ENCODE data around the gene LEO1. TPM values are rescaled to one million over a fixed set of nuclear protein-coding genes. Genes with fewer than 3 reads are reported as not detected.
A peak's percentile ranks its signal among the peaks of the same experiment; 100 is the strongest.

Gene LEO1
- total and polyA plus RNA-seq, 2 of the 13 experiments (the other 11 are each of a cell fraction or from before 2014, with no cell fraction given), result 17.0 to 60.3 TPM

DNA sequence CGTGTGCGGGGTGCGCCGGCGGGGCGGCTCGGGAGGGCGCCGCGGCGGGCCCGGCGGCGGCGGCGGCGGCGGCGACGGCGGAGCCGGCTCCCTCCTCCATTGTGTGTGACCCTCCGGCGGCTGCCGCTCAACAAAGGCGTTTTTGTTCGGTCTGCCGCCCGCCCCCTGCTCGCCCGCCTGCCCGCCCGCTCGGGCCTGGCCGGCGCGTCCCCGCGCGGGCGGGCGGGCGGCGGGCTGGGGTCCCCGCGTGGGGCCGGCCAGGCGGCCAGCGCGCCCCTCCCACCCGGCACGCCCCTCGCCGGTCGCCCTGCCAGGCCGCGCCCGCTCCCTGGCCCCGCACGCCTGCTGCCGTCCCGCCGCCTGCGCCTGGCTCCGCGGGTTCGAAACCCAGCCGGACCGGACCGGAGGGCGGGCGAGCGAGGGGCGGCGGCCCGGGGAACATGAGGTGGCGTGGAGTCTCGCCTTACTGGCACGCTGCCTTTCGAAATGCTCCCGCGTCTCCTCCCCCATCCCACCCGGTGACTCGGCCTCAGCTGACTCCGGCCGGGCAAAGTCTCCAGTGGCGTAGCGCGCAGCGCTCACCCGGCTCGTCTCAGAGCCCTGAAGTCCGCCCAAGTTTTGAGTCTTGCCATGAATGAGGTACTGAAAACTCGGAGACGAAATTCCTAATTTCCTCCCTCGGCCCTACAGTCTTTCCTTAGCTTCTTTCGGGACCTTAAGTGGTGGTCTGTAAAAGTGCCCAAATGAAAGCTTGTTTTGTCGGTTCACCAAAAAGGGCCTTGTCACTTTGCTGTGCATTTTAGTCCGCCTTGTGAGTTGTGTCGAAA, 48.0 kb upstream of the LEO1 start (continued):
- TF ChIP-seq ZSCAN22 (CRISPR knock-in tag; IDR thresholded peaks at IDR 0.05) (no peak), HOXA3 (CRISPR knock-in tag; IDR thresholded peaks at IDR 0.05) (peak; percentile 83), IKZF1 (IDR thresholded peaks at IDR 0.05) (no peak), ISL2 (CRISPR knock-in tag; IDR thresholded peaks at IDR 0.05) (peak; percentile 71; the same call in 1 of the 2 replicates), ARNT2 (CRISPR knock-in tag; IDR thresholded peaks at IDR 0.05; ENCODE audit: low read depth) (peak; percentile 44), ZNF121 (CRISPR knock-in tag; IDR thresholded peaks at IDR 0.05) (peak; percentile 34; the same call in 1 of the 2 replicates), ZNF383 (CRISPR knock-in tag; IDR thresholded peaks at IDR 0.05; ENCODE audit: borderline replicate concordance) (no peak), GLI4 (CRISPR knock-in tag; IDR thresholded peaks at IDR 0.05; ENCODE audit: borderline replicate concordance) (no peak), CBFB (CRISPR knock-in tag; IDR thresholded peaks at IDR 0.05) (0 out of 2 replicates have a peak, but pooled peaks have one; percentile 31), ZBTB38 (CRISPR knock-in tag; IDR thresholded peaks at IDR 0.05) (peak; percentile 43; the same call in 1 of the 2 replicates), ZNF17 (CRISPR knock-in tag; IDR thresholded peaks at IDR 0.05) (no peak), ZNF337 (CRISPR knock-in tag; IDR thresholded peaks at IDR 0.05; ENCODE audit: borderline replicate concordance, low read depth) (no peak), GTF3A (CRISPR knock-in tag; conservative IDR thresholded peaks at IDR 0.05) (no peak), ZNF3 (CRISPR knock-in tag; IDR thresholded peaks at IDR 0.05) (no peak)
- TF ChIP-seq, protein P1, sequence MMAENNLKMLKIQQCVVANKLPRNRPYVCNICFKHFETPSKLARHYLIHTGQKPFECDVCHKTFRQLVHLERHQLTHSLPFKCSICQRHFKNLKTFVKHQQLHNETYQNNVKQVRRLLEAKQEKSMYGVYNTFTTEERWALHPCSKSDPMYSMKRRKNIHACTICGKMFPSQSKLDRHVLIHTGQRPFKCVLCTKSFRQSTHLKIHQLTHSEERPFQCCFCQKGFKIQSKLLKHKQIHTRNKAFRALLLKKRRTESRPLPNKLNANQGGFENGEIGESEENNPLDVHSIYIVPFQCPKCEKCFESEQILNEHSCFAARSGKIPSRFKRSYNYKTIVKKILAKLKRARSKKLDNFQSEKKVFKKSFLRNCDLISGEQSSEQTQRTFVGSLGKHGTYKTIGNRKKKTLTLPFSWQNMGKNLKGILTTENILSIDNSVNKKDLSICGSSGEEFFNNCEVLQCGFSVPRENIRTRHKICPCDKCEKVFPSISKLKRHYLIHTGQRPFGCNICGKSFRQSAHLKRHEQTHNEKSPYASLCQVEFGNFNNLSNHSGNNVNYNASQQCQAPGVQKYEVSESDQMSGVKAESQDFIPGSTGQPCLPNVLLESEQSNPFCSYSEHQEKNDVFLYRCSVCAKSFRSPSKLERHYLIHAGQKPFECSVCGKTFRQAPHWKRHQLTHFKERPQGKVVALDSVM (CRISPR knock-in tag; IDR thresholded peaks at IDR 0.05), result no peak
- TF ChIP-seq, protein P2, sequence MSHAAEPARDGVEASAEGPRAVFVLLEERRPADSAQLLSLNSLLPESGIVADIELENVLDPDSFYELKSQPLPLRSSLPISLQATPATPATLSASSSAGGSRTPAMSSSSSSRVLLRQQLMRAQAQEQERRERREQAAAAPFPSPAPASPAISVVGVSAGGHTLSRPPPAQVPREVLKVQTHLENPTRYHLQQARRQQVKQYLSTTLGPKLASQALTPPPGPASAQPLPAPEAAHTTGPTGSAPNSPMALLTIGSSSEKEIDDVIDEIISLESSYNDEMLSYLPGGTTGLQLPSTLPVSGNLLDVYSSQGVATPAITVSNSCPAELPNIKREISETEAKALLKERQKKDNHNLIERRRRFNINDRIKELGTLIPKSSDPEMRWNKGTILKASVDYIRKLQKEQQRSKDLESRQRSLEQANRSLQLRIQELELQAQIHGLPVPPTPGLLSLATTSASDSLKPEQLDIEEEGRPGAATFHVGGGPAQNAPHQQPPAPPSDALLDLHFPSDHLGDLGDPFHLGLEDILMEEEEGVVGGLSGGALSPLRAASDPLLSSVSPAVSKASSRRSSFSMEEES (CRISPR knock-in tag; IDR thresholded peaks at IDR 0.05), result peak; percentile 85
- TF ChIP-seq, protein P3, sequence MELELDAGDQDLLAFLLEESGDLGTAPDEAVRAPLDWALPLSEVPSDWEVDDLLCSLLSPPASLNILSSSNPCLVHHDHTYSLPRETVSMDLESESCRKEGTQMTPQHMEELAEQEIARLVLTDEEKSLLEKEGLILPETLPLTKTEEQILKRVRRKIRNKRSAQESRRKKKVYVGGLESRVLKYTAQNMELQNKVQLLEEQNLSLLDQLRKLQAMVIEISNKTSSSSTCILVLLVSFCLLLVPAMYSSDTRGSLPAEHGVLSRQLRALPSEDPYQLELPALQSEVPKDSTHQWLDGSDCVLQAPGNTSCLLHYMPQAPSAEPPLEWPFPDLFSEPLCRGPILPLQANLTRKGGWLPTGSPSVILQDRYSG (CRISPR knock-in tag; IDR thresholded peaks at IDR 0.05), result no peak
- TF ChIP-seq, protein P4, sequence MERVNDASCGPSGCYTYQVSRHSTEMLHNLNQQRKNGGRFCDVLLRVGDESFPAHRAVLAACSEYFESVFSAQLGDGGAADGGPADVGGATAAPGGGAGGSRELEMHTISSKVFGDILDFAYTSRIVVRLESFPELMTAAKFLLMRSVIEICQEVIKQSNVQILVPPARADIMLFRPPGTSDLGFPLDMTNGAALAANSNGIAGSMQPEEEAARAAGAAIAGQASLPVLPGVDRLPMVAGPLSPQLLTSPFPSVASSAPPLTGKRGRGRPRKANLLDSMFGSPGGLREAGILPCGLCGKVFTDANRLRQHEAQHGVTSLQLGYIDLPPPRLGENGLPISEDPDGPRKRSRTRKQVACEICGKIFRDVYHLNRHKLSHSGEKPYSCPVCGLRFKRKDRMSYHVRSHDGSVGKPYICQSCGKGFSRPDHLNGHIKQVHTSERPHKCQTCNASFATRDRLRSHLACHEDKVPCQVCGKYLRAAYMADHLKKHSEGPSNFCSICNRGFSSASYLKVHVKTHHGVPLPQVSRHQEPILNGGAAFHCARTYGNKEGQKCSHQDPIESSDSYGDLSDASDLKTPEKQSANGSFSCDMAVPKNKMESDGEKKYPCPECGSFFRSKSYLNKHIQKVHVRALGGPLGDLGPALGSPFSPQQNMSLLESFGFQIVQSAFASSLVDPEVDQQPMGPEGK (CRISPR knock-in tag; IDR thresholded peaks at IDR 0.05), result peak; percentile 40; the same call in 1 of the 2 replicates
- TF ChIP-seq, protein P5, sequence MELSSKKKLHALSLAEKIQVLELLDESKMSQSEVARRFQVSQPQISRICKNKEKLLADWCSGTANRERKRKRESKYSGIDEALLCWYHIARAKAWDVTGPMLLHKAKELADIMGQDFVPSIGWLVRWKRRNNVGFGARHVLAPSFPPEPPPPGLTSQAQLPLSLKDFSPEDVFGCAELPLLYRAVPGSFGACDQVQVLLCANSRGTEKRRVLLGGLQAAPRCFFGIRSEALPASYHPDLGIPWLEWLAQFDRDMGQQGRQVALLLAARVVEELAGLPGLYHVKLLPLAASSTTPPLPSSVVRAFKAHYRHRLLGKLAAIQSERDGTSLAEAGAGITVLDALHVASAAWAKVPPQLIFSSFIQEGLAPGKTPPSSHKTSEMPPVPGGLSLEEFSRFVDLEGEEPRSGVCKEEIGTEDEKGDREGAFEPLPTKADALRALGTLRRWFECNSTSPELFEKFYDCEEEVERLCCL (CRISPR knock-in tag; IDR thresholded peaks at IDR 0.05; ENCODE audit: borderline replicate concordance), result no peak
- TF ChIP-seq, protein P6, sequence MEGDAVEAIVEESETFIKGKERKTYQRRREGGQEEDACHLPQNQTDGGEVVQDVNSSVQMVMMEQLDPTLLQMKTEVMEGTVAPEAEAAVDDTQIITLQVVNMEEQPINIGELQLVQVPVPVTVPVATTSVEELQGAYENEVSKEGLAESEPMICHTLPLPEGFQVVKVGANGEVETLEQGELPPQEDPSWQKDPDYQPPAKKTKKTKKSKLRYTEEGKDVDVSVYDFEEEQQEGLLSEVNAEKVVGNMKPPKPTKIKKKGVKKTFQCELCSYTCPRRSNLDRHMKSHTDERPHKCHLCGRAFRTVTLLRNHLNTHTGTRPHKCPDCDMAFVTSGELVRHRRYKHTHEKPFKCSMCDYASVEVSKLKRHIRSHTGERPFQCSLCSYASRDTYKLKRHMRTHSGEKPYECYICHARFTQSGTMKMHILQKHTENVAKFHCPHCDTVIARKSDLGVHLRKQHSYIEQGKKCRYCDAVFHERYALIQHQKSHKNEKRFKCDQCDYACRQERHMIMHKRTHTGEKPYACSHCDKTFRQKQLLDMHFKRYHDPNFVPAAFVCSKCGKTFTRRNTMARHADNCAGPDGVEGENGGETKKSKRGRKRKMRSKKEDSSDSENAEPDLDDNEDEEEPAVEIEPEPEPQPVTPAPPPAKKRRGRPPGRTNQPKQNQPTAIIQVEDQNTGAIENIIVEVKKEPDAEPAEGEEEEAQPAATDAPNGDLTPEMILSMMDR (CRISPR knock-in tag; IDR thresholded peaks at IDR 0.05), result no peak; the same call in 1 of the 2 replicates

Measured in HepG2 (cell line).